Vagina (tissue), 2 donors: ENCODE results near the gene GFOD1. TPM values are rescaled to one million over a fixed set of nuclear protein-coding genes. Genes with fewer than 3 reads are reported as not detected.

Experiments
- DNase-seq, 2 donors: peaks; one replicate each; pipeline ENCODE4 v3.0.0-alpha.2; 2017; ENCODE audit errors: extremely low spot score in 2 of 2
- H3K27ac ChIP-seq: fragments of 200-600 bp; sonication (generic); one replicate; pipeline ENCODE4 v1.5.1; 2019
- H3K27me3 ChIP-seq: fragments of 200-600 bp; sonication (generic); one replicate; pipeline ENCODE4 v1.5.1; 2019
- H3K36me3 ChIP-seq, 2 donors: fragments of 200-600 bp; sonication (generic); one replicate each; pipeline ENCODE4 v1.5.1; 2017 to 2019
- H3K4me1 ChIP-seq: fragments of 200-600 bp; sonication (generic); one replicate; pipeline ENCODE4 v1.5.1; 2019
- H3K4me3 ChIP-seq, 2 donors: fragments of 200-600 bp; sonication (generic); 1 replicate in 1 of 2; 2 replicates in 1 of 2; pipeline ENCODE4 v1.5.1; 2016 to 2019
- H3K9me3 ChIP-seq: fragments of 200-600 bp; sonication (generic); one replicate; pipeline ENCODE4 v1.5.1; 2019
- CTCF ChIP-seq, 3 experiments: fragments of 450-650 bp in 2 of 3; fragments of 200-600 bp in 1 of 3; sonication (generic) in 1 of 3; IDR thresholded peaks; one replicate each; pipeline ENCODE4 v1.5.1; 2017 to 2019; ENCODE audit warnings: antibody characterized with exemption in 3 of 3, mild to moderate bottlenecking in 2 of 3, moderate library complexity in 2 of 3
- POLR2A ChIP-seq, 2 donors: fragments of 450-650 bp; IDR thresholded peaks; one replicate each; pipeline ENCODE4 v1.6.1; 2017; ENCODE audit warnings: antibody characterized with exemption in 2 of 2, mild to moderate bottlenecking in 2 of 2, moderate library complexity in 2 of 2
- POLR2AphosphoS5 ChIP-seq, 2 donors: sonication (generic); formaldehyde crosslinking; IDR thresholded peaks; one replicate each; pipeline ENCODE4 v1.9.0; 2017; ENCODE audit warnings: antibody characterized with exemption in 2 of 2, mild to moderate bottlenecking in 2 of 2, low read depth in 1 of 2; ENCODE audit not compliant: insufficient read depth in 1 of 2
- intact Hi-C: fragments of 100-400 bp; cut with DNase I; formaldehyde crosslinking; loops from one replicate; pipeline ENCODE4 v1.15.1; 2023
- total RNA-seq: library from RNA; depleted of rRNA; stranded (reverse); fragments of >200 nt; gene quantifications from one replicate; pipeline ENCODE4 v1.2.3, GENCODE V29; 2016

GFOD1 gene
- total RNA-seq, 1 donor from 2014 or later, result 16.9 TPM

DNA sequence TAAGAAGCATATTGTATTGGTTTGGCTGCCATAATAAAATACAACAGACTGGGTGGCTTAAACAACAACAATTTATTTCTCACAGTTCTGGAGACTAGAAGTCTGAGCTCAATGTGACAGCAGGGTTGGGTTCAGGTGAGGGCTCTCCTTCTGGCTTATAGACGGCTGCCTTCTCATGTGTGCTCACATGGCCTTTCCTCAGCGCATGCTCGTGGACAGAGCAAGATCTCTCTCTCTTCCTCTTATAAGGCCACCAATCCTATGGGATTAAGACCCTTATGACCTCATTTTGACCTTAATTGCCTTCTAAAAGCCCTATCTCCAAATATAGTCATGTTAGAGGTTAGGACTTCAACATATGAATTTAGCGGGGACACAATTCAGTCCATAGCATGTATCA is 32.4 kb upstream of the GFOD1 start:
- TF ChIP-seq POLR2AphosphoS5 (IDR thresholded peaks at IDR 0.05; ENCODE audit: insufficient read depth in 1 of 2, low read depth in 1 of 2) (no peak), POLR2A (IDR thresholded peaks at IDR 0.05) (no peak), CTCF (IDR thresholded peaks at IDR 0.05) (no peak)

DNA sequence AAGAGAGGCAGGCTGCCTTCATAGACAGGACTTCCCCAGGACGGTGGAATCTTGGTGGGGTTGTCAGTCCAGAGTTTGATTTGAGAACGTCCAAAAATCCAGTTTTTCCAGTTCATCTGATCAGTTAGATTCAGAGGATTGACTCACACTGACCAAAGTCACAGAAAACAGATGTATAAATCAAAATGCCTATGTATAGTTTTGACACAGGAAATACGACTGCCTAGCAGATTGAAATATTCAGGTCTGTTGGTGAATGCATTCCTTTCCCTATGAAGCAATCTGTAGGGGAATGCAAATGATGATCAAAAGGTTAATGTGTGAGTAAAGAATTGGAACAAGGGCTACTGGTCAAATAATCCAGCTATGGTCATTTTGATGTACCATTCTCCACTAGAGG is 29.7 kb upstream of the GFOD1 start:
- Histone ChIP-seq H3K4me1 (no peaks in the 10 kb centered on the region), H3K27ac (no peak overlapping the region), H3K36me3 (no peaks in the 10 kb centered on the region), H3K4me3 (no peak overlapping the region), H3K27me3 (no peaks in the 10 kb centered on the region), H3K9me3 (no peaks in the 10 kb centered on the region)
- DNase-seq, result no peak
- no peak for TF ChIP-seq POLR2A (IDR thresholded peaks at IDR 0.05)
- TF ChIP-seq POLR2AphosphoS5 (IDR thresholded peaks at IDR 0.05; ENCODE audit: insufficient read depth in 1 of 2, low read depth in 1 of 2), result no peak
- no peak for TF ChIP-seq CTCF (IDR thresholded peaks at IDR 0.05)
- intact Hi-C loops, result no loop called here

More for the DNA sequence above, 32.4 kb upstream of the GFOD1 start:
- no peak overlapping the region for H3K4me3 ChIP-seq
- DNase-seq, result no peak
- H3K27me3 ChIP-seq, result no peaks in the 10 kb centered on the region
- no peaks in the 10 kb centered on the region for H3K9me3 ChIP-seq
- H3K4me1 ChIP-seq, result no peaks in the 10 kb centered on the region
- no peak overlapping the region for H3K27ac ChIP-seq
- no peaks in the 10 kb centered on the region for H3K36me3 ChIP-seq
- intact Hi-C loops, result no loop called here

- Histone ChIP-seq H3K27ac (no peak overlapping the region), H3K9me3 (no peaks in the 10 kb centered on the region), H3K4me3 (no peak overlapping the region), H3K4me1 (no peaks in the 10 kb centered on the region), H3K36me3 (no peaks in the 10 kb centered on the region), H3K27me3 (no peaks in the 10 kb centered on the region)
- no peak for DNase-seq
- TF ChIP-seq POLR2A (IDR thresholded peaks at IDR 0.05) (no peak), CTCF (IDR thresholded peaks at IDR 0.05) (no peak), POLR2AphosphoS5 (IDR thresholded peaks at IDR 0.05; ENCODE audit: insufficient read depth in 1 of 2, low read depth in 1 of 2) (no peak)
- intact Hi-C loops, result no loop called here
Measured at GRCh38 chr6:13515912-13516311, 28.5 kb upstream of the GFOD1 start.

- Histone ChIP-seq H3K27ac (no peak overlapping the region), H3K27me3 (no peaks in the 10 kb centered on the region), H3K4me1 (peaks cover 9% of the 10 kb centered on the region), H3K36me3 (no peaks in the 10 kb centered on the region), H3K4me3 (no peak overlapping the region), H3K9me3 (no peaks in the 10 kb centered on the region)
- no peak for DNase-seq
- intact Hi-C loops, result no loop called here
- TF ChIP-seq CTCF (IDR thresholded peaks at IDR 0.05), result no peak
- TF ChIP-seq POLR2AphosphoS5 (IDR thresholded peaks at IDR 0.05; ENCODE audit: insufficient read depth in 1 of 2, low read depth in 1 of 2), result no peak
- no peak for TF ChIP-seq POLR2A (IDR thresholded peaks at IDR 0.05)
Measured at GRCh38 chr6:13513626-13514502, 26.5 kb upstream of the GFOD1 start.

GRCh38 chr6:13512900-13513299 is 25.5 kb upstream of the GFOD1 start:
- intact Hi-C loops, result no loop called here
- Histone ChIP-seq H3K27ac (no peak overlapping the region), H3K4me3 (no peak overlapping the region), H3K9me3 (no peaks in the 10 kb centered on the region), H3K27me3 (no peaks in the 10 kb centered on the region), H3K36me3 (no peaks in the 10 kb centered on the region), H3K4me1 (peaks cover 11% of the 10 kb centered on the region)
- TF ChIP-seq POLR2A (IDR thresholded peaks at IDR 0.05) (no peak), POLR2AphosphoS5 (IDR thresholded peaks at IDR 0.05; ENCODE audit: insufficient read depth in 1 of 2, low read depth in 1 of 2) (no peak), CTCF (IDR thresholded peaks at IDR 0.05) (no peak)
- no peak for DNase-seq
